HG03521 (cell line): ENCODE results near the gene HSDL2.

ENCODE experiments used
- ATAC-seq: cut with Tn5 transposase; IDR thresholded peaks from one replicate; pipeline ENCODE4 v1.9.1; 2021; ENCODE audit warnings: mild to moderate bottlenecking, moderate library complexity; ENCODE audit not compliant: unreplicated experiment

The HSDL2 gene

GRCh38 chr9:112443636-112444035, 63.7 kb downstream of the HSDL2 start:
- no peak for ATAC-seq

- ATAC-seq: no peak
Observed at GRCh38 chr9:112445196-112445595, 65.3 kb downstream of the HSDL2 start.

- ATAC-seq: no peak
Observed at GRCh38 chr9:112446080-112446479, 66.2 kb downstream of the HSDL2 start.

GRCh38 chr9:112446526-112446925, 66.6 kb downstream of the HSDL2 start:
- ATAC-seq: no peak

GRCh38 chr9:112447283-112447761, 67.4 kb downstream of the HSDL2 start:
- ATAC-seq: no peak

GRCh38 chr9:112462855-112463254, 82.9 kb downstream of the HSDL2 start:
- no peak for ATAC-seq

- no peak for ATAC-seq
Observed at GRCh38 chr9:112465352-112465751, 85.4 kb downstream of the HSDL2 start.

- no peak for ATAC-seq
Observed at GRCh38 chr9:112472996-112473395, 93.1 kb downstream of the HSDL2 start.

GRCh38 chr9:112473986-112474385, 94.1 kb downstream of the HSDL2 start:
- ATAC-seq: no peak

GRCh38 chr9:112475318-112475717, 95.4 kb downstream of the HSDL2 start:
- no peak for ATAC-seq

- no peak for ATAC-seq
Observed at GRCh38 chr9:112477330-112477729, 97.4 kb downstream of the HSDL2 start.

- ATAC-seq: no peak
Observed at GRCh38 chr9:112479221-112479620, 99.3 kb downstream of the HSDL2 start.

GRCh38 chr9:112484607-112485006, 104.7 kb downstream of the HSDL2 start:
- ATAC-seq: no peak

- no peak for ATAC-seq
Observed at GRCh38 chr9:112485574-112485973, 105.7 kb downstream of the HSDL2 start.

- peak; percentile 93 for ATAC-seq
Observed at GRCh38 chr9:112486221-112487007, 106.5 kb downstream of the HSDL2 start, which contains the start of gene KIAA1958. KIAA1958 (plus strand) TSS chr9:112486827; CDS start chr9:112574081, 87,254 bp downstream.

GRCh38 chr9:112487008-112487798, 107.3 kb downstream of the HSDL2 start:
- peak; percentile 44 for ATAC-seq

- ATAC-seq: no peak
Observed at GRCh38 chr9:112487799-112488340, 108.0 kb downstream of the HSDL2 start.

GRCh38 chr9:112489039-112489546, 109.2 kb downstream of the HSDL2 start:
- ATAC-seq: no peak

- no peak for ATAC-seq
Observed at GRCh38 chr9:112489876-112490666, 110.2 kb downstream of the HSDL2 start.

- no peak for ATAC-seq
Observed at GRCh38 chr9:112493393-112494137, 113.7 kb downstream of the HSDL2 start.
